HG03095 (cell line): ENCODE results near the gene AQP12B.

Experiments
- ATAC-seq: cut with Tn5 transposase; IDR thresholded peaks from one replicate; pipeline ENCODE4 v1.9.1; 2021; ENCODE audit warnings: moderate library complexity; ENCODE audit not compliant: unreplicated experiment

AQP12B gene

DNA sequence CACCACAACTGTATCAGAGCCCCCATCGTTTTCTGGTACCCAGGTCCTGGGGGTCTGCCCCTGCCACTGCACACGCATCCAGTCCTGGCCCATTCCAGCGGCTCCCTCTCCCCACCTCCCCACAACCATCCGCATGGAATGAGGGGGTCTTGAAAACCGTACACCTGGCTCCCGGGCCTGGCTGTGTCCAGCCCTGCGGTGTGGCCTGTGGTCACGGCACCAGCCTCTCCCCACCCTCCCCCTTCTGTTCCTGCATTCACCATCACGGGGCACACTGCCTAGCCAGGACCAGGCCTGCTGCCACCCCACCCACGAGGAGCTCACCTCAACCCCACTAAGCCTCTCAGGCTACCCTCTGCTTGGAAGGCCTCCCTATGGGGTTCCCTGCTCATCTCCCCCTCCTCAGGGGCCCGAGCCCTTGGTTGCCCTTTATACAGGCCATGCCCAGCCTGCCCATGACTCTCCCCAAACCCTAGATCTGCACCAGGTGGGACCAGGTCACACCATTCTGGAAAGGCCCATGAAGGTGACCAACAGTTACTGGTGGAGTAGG is 46.0 kb downstream of the AQP12B start:
- no peak for ATAC-seq

GRCh38 chr2:240635998-240636547 is 46.6 kb downstream of the AQP12B start:
- ATAC-seq: no peak

DNA sequence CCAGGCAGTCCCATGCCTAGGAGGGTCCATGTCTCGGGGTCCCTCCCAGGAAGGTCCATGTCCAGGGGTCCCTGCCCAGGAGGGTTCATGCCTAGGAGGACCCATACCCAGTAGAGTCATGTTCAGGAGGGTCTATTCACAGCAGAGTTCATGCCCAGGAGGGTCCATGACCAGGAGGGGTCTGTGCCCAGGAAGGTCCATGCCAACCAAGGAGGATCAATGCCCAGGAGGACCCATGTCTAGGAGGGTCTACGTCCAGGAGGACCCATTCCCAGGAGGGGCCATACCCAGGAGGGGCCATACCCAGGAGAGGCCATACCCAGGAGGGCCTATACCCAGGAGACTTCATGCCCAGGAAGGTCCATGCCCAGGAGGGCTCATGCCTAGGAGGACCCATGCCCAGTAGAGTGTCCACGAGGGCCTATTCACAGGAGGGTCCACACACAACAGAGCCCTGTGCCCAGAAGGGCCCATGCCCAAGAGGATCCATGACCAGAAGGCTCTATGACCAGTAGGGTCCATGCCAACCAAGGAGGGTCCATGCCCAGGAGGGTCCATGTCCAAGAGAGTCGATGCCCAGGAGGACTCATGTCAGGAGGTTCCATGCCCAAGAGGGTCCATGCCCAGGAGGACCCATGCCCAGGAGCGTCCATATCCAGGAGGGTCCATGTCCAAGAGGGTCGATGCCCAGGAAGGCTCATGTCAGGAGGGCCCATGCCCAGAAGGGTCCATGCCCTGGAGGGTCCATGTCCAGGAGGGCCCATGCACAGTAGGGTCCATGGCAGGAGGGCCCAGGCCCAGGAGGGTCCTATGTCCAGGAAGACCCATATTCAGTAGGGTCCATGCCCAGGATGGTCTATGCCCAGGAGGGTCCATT is 47.3 kb downstream of the AQP12B start:
- ATAC-seq: no peak

DNA sequence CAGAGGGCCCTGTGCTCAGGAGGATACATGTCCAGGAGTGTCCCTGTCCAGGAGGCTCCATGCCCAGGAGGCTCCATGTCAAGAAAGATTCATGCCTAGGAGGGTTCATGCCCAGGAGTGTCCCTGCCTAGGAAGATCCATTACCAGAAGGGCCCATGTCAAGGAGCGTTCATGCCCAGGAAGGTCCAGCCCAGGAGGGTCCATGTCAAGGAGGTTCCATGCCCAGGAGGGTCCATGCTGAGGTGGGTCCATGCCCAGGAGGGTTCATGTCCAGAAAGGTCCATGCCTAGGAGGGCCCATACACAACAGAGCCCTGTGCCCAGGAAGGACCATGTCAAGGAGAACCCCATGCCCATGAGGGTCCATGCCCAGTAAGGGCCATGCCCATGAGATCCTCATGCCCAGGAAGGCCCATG is 50.4 kb downstream of the AQP12B start:
- ATAC-seq: no peak

- ATAC-seq: no peak
These were observed 51.0 kb downstream of the AQP12B start for GRCh38 chr2:240631548-240632305.

DNA sequence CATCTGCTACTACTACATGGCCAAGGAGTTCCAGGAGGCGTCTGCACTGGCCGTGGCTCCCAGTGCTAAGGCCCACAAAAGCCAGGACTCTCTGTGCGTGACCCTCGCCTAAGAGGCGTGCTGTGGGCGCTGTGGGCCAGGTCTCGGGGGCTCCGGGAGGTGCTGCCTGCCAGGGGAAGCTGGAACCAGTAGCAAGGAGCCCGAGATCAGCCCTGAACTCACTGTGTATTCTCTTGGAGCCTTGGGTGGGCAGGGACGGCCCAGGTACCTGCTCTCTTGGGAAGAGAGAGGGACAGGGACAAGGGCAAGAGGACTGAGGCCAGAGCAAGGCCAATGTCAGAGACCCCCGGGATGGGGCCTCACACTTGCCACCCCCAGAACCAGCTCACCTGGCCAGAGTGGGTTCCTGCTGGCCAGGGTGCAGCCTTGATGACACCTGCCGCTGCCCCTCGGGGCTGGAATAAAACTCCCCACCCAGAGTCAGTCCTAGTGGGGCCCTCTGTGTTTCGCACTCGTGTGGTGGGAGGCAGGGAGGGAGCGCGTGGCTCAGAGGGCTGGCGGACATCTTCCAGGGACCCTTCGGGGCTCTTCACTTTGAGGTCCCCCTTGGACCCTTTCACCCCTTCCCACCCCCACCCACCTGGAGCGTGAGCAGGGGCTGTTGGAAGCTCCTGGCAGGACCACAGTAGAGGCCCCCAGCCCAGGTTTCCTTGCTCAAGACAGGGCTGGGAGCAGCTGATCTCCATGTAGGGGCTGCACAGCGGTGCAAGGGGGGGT is 51.7 kb downstream of the AQP12B start:
- ATAC-seq: no peak

- no peak for ATAC-seq
These were observed 52.5 kb downstream of the AQP12B start for GRCh38 chr2:240629968-240630770.

- no peak for ATAC-seq
These were observed 53.1 kb downstream of the AQP12B start for GRCh38 chr2:240629619-240629967.

- no peak for ATAC-seq
These were observed 53.7 kb downstream of the AQP12B start for GRCh38 chr2:240628808-240629618.

- no peak for ATAC-seq
These were observed 54.2 kb downstream of the AQP12B start for GRCh38 chr2:240628507-240628807.

DNA sequence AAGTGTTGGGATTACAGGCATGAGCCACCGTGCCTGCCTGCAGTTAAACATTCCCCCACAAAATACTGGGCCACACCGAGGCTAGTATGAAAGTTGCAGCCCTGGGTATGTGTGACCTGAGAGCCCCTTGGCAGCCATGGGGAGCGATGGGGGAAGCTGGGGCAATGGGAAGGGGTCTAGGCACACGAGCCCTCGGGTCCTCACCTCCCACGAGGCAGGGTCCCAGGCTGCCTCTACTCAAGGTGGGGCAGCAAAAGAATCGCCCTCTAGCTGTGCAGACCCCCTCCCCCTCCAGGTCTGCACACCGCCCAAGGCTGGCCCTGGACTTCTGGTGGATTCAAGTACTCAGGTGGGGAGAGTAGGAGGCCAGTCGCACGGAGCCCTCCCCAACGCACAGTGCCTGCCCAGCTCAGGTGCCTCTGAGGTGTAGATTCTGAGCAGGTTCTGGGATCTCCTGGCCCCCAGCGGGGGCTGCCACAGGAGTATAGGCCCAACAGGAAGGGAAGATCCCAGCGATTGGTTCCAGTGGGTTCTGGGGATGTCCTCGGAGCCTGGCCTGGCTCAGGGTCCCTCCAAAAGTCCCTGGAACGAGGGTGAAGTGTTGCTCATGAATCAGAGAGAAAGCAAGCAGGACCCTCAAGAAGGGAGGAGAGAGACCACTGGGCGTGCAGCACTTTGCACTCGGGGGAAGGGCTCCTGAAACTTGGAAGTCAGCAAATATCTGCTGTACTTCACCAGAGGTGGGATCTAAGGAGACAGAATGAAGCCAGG is 54.8 kb downstream of the AQP12B start:
- ATAC-seq: no peak

DNA sequence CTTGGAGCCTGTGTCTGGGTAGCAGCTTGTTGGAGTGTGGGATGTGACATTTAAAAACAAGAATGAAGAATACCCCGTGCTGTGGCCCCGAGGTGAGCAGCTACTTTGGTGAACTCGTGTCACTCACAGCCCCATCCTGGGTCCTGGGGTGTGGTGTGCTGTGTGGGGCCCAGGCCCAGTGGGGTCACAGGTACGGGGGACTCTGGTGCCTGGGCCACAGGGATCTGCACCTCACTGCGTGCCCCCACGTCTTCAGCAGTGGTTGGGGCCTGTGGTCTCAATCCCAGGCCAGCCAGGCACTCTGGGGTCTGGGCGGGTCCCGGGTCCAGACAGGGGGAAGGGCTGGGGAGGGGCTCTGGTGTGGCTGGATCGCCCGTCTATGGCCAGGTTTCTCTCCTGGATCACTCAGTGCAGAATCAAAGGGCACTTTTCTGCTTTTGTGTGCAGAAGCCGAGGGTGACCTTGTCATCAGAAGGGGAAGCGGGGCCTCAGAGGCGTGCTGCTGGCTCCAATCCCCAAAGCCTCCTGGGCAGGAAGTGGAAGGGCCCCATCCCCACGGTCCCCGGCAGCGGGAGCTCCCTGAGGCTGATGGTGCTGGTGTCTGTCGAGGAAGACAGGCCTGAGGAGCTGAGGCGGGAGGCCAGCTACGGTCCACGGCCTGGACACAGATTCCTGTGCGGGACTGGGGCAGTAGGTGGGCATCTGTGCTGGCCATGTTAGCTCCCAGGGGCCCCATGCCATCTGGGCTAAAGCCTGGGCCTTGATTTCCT is 56.0 kb downstream of the AQP12B start:
- no peak for ATAC-seq
